VCaP (cell line): Measurements from ENCODE around the gene RNU1-2.
"Not testable (repeated sequence)": the region's sequence is repeated elsewhere in the genome, so short reads cannot be mapped to it uniquely, and the experiment has no call there.

Source experiments
- H3K27ac ChIP-seq: fragments of 450-650 bp; 2 replicates; pipeline ENCODE4 v1.5.1; 2017
- TF ChIP-seq, protein P1 (sequence below): fragments of 450-650 bp; conservative IDR thresholded peaks from 2 replicates; pipeline ENCODE4 v1.5.1; 2017; ENCODE audit warnings: mild to moderate bottlenecking, moderate library complexity

RNU1-2 gene

DNA sequence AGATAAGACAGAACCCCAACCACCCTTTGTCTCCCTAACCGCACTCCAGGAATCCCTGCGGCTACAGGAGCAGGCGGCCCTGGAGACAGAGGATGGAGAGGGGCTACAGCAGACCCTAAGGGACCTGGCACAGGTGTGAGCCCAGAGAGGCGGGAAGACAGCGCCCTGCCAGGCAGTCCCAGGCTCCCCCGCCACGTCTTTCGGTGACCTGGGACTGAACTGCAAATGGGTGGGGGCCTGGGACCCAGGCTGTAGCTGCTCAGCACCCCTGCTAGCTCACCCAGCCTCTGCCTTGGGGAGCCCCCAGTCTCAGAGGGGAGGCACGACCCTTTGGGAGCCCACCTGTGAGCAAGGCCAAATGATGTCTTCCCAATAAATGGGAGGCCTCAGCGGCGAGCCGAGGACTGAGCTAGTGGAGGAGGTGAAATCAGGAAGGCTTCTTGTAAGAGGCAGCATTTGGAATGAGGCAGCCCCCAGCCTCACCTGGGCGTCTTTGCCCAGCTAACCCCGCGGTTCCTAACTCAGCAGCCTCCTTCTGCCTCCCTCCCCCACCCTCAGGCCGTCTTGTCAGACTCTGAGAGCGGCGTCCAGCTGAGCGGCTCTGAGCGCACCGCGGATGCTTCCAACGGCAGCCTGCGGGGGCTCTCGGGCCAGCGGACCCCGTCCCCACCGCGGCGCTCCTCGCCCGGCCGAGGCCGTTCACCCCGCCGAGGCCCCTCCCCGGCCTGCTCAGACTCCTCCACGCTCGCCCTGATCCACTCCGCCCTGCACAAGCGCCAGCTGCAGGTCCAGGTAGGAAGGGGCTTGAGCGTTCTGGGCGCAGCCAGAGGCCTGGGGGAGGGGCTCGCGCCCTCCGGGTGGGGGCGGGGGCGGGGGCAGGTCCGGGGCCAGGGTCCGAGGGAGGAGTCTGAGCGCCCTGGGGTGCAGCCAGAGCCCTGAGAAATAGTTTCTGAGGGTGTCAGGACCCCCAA, 42.9 kb downstream of the RNU1-2 start:
- H3K27ac ChIP-seq: no peak overlapping the region
- TF ChIP-seq, protein P1, sequence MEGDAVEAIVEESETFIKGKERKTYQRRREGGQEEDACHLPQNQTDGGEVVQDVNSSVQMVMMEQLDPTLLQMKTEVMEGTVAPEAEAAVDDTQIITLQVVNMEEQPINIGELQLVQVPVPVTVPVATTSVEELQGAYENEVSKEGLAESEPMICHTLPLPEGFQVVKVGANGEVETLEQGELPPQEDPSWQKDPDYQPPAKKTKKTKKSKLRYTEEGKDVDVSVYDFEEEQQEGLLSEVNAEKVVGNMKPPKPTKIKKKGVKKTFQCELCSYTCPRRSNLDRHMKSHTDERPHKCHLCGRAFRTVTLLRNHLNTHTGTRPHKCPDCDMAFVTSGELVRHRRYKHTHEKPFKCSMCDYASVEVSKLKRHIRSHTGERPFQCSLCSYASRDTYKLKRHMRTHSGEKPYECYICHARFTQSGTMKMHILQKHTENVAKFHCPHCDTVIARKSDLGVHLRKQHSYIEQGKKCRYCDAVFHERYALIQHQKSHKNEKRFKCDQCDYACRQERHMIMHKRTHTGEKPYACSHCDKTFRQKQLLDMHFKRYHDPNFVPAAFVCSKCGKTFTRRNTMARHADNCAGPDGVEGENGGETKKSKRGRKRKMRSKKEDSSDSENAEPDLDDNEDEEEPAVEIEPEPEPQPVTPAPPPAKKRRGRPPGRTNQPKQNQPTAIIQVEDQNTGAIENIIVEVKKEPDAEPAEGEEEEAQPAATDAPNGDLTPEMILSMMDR: no peak

DNA sequence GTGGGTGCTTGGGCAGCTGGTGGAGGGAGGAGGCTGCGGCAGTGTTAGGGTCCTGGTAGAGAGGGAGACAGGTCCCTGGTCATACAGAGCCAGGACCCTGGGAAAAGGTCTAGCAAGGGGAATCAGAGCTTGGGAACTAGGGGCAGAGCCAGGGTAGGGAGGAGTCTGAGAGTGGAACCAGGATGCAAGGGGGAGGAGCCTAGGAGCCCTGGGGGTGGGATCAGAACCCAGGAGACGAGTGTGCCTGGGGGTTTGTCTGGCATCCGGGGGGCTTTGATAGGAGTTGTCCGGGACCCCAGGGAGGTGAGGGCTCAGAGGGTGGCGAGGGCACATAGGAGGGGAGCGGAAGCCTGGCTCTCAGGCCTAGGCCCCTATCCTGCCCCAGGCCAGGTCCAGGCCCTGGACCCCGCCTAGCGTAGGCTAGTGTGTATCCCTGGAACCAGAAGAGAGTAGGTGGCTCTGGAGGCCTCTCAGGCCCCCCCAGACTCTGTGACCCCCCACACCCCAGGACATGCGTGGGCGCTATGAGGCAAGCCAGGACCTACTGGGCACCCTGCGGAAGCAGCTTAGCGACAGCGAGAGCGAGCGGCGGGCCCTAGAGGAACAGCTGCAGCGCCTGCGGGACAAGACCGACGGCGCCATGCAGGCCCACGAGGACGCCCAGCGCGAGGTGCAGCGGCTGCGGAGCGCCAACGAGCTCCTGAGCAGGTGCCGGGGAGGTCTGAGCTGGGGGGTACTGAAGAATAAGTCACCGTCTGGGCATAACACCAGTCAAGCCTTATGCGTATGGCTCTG, 43.8 kb downstream of the RNU1-2 start:
- not testable (repeated sequence) for H3K27ac ChIP-seq

DNA sequence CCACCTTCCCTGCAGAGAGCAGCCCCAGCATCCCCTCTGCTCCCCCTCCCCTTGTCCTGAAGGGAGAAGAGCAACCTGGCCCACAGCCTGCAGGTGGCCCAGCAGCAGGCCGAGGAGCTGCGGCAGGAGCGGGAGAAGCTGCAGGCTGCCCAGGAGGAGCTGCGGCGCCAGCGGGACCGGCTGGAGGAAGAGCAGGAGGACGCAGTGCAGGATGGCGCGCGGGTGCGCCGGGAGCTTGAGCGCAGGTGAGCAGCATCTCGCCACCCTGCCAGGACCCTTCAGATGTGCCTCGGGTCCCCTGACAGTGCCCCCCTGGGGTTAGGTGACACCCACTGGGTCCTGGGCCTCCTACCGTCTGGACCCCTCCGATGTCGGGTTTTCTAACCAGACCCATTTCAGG, 48.3 kb downstream of the RNU1-2 start:
- H3K27ac ChIP-seq: no peak overlapping the region

DNA sequence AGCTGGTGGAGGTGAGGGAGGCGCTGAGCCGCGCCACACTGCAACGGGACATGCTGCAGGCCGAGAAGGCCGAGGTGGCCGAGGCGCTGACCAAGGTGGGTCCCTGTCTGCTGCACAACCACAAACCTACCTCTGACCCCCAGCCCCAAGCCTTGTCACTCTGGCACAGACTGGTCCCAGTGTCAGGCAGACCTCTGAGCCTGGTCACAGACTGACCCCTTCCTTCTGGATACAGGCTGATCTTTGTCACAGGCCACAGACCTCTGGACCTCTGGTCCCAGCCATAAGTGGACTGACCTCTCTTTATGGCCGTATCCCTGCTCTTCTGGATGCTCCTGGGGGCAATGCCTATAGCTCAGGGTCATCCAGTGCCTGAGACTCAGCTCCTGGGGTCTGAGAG, 49.7 kb downstream of the RNU1-2 start:
- H3K27ac ChIP-seq: not testable (repeated sequence)

More for the DNA sequence above, 48.3 kb downstream of the RNU1-2 start:
- TF ChIP-seq, protein P1: no peak
